ENCODE results near the gene DIP2C.

GRCh38 chr10:589961-590680, 99.3 kb downstream of the DIP2C start:
- TF ChIP-seq FOXM1 (IDR thresholded peaks at IDR 0.05; ENCODE audit: borderline replicate concordance) = no peak
- no peak for TF ChIP-seq FOXA1 (IDR thresholded peaks at IDR 0.05)
- TF ChIP-seq ARNT (IDR thresholded peaks at IDR 0.05) = no peak
- no peak for TF ChIP-seq ELF4 (IDR thresholded peaks at IDR 0.05)
- no peak for TF ChIP-seq BHLHE40 (IDR thresholded peaks at IDR 0.05; ENCODE audit: borderline replicate concordance)
- TF ChIP-seq SUZ12 (IDR thresholded peaks at IDR 0.05) = no peak

Measured in HEK293T (cell line).